ENCODE measurements around the gene KCNJ12.
"Not testable (repeated sequence)": the region's sequence is repeated elsewhere in the genome, so short reads cannot be mapped to it uniquely, and the experiment has no call there.

KCNJ12 gene
- total RNA-seq = 0 to 0.31 (median 0) reads per million in 4 donors

DNA sequence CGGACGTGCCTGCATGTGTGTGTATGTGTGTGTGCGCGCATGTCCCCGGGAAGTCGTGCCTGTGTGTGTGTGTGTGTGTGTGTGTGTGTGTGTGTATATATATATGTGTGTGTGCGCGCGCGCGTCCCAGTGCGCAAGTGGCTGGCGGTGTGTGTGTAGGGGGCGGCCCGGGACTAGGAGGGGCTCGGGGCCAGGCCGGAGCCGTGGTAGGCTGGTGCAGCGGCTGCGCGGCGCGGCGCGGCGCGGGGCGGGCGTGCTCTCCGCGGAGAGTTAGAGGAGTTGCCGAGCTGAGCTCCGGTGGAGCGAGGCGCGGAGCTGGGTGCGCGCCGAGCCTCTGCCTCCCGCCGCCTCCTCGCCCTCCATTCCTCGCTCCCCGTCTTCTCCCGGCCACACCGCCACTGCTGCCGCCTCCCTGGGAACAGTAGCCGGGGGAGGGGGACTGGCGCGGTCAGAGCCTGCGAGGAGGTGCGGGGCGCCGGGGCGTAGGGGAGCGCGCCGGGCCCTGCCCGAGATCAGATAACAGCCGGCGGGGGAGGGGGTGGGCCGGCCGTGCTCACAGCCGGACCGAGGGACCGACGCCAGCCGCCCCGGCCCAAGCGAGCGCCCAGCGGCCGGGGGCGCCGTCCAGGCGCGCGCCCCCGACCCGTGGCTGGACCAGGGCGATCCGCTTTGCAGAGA, at the start of gene KCNJ12:
TSS of gene KCNJ12 (plus strand) at position 277 of the 678 bp plus-strand sequence. CDS start 38,986 bp downstream, outside the sequence.
- DNase-seq = no peak

DNA sequence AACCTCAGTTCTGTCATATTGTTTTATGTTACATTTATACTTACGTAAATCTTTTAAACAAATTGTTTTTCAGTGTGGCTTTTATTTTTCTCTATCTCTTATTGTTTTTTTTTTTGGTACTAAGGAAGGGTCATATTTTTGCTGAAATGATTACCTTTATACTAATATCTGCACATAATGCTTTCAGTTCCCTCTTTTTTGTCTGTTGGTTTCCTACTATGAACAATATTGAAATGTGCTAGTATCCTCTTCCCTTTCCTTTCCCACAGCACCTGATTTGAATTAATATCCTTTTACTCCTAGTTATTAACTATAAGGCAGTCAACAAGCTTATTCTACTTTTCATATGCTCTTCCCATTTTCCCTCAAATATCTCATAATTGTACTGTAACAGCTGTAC, 48.2 kb upstream of the KCNJ12 start:
- not testable (repeated sequence) for DNase-seq

DNA sequence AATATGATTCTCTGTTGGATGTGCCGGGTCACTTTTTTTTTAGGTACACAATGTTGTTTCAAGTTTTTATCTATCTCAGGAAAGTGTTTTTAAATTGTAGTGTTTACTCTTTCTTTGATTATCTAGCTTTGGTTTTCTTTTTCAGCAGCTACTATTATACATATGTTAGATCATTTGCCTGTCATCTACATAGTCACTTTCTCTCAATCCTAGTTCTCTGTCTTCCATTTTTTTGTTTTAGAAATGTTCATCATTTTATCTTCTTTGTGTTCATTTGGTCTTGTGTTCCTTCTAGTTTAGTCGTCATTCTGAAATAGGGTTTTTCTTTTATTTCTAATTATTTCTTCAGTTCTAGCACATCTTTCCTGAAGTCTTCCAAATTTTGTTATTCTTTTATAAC, 47.4 kb upstream of the KCNJ12 start:
- DNase-seq = not testable (repeated sequence)

DNA sequence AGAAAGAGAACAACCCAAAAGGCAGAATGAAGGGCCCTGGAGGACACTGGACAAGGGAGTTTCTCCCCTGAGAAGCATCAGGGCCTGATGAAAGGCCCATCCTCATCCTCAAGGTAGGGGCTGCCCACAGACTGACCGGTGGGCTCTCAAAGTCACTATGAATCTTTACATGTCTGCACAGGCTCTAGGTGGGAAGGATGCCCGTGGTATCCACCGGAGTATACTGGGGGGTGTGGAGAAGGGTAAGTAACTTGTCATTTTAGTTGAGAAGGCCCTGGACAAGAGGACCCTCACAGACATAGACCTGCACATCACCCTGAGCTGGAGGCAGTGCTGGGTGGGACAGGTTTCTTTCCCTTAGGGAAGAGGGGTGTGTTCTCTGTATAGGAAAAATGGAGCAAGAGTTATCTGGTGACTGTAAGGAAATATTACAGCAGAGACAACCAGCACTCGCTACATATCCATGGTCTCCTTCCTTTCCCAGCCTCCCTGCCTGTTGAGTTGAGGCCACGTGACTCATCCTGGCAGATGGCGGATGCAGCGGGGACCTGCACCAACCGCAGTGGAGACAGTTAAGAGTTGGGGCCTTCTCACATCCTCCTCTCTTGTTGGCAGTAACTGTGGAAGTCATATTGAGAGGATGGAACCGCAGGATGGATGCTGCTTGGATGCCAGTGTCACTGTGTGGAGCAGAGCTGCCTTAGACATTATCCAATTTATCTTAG, 45.6 kb upstream of the KCNJ12 start:
- DNase-seq = no peak

DNA sequence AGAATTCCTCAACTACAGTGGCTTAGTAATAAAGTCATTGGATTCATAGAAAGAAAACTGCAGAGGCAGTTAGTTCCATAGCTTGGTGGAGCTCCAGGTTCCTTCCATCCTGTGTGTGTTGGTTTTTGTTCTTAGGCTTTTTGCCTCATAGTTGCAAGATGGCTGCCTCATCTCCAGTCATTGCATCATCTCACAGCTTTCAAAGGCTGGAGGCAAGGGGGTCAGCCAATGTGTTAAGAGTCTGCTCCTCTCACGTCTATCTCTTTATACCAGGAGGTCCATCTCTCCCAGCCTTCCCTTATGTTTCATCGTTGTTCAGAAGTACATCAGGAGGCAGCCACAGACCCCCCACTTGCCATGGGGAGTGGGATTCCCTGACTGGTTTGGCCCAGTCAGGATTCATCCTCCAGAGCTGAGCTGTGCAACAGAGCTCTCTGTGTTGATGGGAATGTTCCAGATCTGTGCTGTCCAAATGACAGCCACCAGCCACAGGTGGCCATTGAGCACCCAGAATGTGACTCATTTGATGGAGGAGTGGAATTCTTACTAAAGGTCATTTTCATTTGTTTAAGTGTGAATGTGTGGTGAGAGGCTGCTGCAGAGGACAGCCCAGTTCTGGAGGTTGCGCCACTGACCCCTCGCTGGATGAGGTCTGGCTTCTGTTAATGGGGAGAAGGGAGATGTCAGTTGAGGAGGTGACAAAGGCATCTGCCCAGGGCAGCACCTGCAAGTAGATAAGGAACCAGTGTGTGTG, 39.4 kb upstream of the KCNJ12 start:
- not testable (repeated sequence) for DNase-seq

DNA sequence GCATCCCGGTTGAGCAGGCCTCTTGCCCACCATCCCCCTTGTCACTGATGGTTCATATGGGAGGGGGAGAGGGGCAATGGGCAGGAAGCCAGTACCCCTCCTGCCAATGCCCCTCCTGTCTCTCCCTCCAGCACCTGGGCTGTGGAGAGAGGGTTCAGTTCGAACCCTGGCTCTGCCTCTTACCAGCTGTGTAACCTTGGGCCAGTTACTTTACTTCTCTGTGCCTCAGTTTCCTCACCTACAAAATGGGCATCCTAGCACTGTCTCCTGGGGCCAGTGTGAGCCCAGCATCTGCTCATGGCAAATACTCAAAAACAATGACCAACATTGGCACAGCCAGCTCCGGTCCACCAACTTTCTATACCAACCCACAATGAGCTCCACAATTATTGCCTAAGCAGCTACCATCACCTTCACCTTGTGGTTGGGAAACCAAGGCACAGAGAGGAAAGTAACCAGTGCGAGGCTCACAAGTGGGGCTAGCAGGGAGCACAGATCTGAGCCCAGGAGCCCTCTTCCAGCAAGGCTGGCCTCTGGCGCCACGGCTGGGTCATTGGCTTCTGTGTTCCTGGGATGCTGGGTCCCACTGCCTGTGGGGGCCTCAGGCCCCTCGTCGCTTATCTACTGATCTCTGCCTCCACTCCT, 38.1 kb upstream of the KCNJ12 start:
- DNase-seq = not testable (repeated sequence)

DNA sequence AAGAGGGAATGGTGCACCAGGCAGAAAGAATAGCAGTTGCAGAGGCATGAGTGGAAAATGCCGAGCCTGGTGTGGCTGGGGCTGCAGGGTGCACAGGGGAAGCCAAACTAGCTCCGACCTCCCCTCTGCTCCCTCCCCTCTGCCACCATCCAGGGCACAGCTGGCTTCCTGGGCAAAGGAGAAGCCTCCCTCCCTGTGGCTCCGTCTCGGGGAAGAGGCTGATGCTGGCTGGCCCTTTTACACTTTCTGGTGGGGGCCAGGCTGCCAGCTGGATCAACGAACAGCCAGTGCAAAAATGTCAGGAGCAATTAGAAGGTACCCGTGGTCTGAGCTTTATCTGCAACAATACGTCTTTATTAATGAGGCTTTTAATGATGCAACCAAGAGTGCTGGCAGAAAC, 37.1 kb upstream of the KCNJ12 start:
- DNase-seq = no peak

DNA sequence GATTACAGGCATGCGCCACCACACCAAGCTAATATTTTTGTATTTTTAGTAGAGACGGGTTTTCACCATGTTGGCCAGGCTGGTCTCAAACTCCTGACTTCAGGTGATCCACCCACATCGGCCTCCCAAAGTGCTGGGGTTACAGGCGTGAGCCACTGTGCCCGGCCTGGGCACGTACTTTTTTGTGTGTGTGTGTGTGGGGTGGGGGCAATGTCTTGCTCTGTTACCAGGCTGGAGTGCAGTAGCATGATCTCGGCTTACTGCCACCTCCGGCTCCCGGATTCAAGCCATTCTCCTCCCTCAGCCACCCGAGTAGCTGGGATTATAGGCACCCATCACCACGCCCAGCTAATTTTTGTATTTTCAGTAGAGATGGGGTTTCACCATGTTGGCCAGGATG, 36.6 kb upstream of the KCNJ12 start:
- not testable (repeated sequence) for DNase-seq

DNA sequence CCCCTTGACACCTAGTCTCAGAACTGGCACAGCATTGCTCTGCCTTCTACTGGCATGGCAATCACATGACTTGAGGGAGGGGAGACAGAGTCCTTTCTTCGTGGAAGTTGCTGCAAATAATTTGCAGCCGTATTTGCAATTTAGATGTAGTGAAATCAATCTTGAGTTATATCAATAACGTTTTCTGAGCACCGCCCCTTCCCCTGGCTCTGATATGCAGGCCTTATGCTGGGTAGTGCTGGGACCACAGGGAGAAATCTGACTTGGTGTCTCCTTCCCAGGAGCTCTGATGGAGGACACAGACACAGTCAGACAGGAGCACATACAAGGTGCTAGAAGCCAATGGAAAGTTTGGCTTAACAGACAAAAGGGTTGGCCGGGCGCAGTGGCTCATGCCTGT, 35.8 kb upstream of the KCNJ12 start:
- DNase-seq = not testable (repeated sequence)

DNA sequence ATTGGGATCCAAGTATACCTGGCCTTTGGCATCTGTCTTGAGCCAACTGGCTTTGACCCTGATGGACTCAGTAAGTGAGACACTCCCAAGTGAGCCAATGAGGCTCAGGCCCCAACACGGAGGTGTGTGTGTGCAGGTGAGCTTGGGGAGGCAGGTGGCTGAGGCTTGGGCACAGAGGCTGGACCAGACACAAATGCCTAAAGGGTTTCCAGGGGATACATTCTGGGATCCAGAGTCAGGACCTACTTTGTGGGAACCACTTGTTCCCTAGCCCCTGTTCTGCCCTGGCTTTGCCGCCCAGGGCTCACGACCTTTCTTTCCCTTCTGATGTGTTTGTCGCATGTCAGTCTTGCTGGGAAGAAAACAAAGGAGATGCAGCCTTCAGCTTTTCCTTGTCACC, 34.9 kb upstream of the KCNJ12 start:
- DNase-seq = not testable (repeated sequence)

DNA sequence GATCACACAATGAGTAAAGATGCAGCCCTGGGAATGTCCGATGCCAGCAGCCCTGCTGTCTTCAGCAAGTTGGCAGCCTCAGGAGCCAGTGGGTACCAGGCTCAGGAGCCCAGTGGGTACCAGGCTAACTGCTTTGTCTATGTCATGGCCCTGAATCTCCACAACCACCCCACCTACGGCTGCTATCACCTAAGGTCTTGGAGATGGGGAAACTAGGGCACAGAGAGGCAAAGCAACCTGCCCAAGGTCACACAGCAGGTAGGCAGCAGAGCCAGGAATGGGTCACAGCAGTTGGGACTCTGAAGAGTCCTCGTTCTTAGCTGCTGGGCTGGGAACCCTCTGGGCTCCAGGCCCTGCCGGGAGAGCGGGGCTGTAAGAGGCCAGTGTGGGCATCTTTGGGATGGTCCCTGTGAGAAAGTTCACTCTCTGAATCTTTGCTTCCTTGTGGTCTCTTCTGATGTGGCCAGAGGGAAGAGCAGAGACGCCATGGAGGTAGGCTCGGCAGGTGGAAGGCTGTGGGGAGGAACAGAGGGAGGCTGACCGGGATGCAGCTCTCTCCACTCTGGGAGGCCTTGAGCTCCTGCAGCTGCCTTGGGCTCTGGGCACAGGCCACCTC, 34.1 kb upstream of the KCNJ12 start:
- not testable (repeated sequence) for DNase-seq

DNA sequence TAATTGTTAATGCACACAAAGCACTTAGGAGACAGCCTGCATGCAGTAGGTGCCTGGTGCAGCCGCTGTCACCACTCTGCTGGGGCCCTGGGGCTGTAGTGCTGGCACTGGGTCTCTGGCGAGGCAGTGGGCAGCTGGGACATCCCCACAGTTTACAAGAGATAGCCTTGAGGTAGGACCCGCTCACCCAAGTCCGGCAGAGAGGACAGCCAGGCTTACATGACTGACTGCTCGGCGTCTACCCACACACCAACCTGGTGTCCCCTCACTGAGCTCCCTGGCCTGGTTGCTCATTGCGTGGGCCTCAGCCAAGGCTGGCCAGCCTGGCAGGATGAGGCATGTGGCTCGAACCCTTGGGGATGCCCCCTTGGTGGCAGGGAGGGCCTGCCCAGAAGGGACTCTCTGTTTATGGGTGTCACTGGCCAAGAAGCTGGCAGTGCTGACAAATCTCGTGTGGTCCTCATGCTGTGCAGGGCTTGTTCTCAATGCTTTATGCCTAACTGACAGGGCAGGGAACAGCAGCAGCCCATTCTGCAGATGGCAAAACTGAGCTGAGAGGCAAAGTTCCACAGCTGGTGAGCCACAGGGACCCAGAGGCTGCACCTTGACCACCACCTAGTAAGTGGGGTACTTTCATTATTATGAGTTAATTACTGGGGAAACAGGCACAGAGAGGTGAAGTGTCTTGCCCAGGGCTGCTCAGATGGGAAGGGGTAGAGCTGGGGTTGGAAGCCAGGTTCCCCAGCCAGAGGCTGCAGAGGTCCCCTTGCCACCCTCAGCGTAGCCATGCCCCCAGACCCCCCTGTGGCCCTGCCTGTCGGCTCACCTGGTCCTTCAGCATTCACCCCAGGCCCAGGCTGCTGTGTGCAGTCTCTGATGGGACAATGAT, 32.9 kb upstream of the KCNJ12 start:
- DNase-seq = not testable (repeated sequence)

DNA sequence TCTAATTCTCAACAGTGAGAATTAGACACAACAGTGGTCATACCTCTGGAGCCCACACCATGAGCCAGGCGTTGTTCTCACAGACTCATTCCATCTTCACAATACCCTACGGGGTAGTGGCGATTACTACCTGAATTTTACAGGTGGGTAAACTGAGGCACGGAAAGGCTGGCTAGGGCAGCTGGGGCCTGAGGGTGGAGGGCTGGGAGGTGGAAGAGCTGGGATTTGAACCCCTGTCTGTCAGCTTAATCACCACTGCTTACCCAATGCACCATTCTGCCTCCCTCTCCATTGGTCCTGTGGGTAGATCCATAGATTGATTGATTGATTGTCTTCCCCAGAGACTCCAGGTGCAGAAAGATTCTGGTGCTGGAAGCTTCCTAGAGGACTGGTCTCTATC, 31.4 kb upstream of the KCNJ12 start:
- DNase-seq = not testable (repeated sequence)

DNA sequence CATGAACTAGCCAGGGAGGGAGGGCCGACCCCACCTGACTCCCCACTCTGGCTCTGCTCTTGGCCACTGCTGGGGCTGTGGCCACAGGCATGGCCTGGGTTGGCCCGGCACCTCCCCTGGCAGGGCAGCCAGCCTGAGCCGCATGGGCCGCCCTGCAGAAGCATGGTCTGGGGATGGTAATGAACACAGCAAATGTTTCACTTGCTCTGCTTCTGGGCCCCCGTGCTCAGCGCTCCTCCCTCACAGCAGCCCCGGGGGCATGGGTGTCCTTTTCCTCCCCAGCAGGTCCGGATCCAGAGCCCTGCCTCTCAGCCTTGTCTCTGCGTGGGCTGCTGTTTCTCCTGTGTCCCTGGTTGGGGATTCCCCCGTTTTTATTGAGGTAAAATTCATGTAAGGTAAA, 30.9 kb upstream of the KCNJ12 start:
- no peak for DNase-seq

DNA sequence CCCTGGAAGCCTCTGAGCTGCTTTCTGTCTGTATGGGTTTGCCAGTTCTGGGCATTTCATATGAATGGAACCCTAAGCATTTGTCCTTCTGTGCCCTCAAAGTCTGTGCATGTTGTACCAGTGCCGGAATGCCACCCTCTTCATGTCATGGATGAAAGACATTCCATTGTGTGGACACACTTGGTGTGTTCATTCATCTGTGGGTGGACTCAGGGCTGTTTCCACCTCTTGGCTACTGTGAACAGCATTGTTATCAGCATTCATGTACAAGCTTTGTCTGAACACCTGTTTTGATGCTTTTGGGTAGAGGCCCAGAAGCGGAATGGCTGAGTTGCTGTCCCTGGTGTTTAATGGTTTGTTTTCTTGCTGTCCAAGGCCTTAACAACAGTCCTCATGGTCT, 30.1 kb upstream of the KCNJ12 start:
- not testable (repeated sequence) for DNase-seq

DNA sequence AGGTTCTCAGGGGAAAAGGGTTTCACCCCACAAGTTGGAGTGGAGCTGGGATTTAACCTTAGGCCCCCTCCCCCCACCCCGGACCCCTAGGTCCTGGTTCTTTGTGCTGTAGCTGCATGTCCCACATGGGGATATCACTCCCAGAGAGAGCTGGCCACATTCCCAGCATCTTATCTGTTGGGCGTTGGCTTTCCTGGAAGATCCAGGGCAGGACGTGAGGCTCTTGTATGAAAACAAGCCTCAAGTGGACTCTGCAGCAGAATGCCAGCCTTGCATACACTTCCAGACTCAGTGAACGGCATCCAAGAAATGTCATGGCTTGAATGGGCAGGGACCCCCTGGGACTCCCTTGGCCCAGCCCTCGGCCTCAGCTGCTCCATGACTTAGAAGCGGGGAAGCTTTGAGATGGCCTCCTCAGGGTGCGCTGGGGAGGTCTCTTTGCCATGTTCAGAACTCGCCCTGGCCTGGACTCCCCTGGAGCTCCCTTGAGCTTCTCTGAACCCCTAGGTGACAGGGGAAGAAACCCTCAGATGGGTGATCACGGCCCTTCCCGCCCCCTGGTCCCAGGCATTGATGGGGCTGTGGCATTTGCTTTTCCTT, 29.4 kb upstream of the KCNJ12 start:
- not testable (repeated sequence) for DNase-seq

DNA sequence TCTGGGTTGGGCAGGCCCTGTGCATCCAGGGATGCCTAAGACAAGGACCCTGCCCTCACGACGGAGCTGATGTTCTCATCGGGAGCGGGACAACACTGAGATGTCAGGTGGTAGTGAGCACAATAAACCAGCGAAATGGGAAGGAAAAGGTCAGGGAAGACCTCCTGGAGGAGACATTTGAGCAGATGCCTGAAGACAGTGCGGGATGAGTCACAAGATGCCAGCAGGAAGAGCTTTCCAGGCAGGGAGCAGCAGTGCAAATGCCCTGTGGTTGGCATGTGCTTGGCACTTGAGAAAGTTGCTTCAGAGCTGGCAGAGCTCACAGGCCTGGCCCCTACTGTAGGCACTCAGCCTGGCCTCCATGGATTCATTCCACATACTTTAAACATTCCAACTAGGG, 28.5 kb upstream of the KCNJ12 start:
- not testable (repeated sequence) for DNase-seq

DNA sequence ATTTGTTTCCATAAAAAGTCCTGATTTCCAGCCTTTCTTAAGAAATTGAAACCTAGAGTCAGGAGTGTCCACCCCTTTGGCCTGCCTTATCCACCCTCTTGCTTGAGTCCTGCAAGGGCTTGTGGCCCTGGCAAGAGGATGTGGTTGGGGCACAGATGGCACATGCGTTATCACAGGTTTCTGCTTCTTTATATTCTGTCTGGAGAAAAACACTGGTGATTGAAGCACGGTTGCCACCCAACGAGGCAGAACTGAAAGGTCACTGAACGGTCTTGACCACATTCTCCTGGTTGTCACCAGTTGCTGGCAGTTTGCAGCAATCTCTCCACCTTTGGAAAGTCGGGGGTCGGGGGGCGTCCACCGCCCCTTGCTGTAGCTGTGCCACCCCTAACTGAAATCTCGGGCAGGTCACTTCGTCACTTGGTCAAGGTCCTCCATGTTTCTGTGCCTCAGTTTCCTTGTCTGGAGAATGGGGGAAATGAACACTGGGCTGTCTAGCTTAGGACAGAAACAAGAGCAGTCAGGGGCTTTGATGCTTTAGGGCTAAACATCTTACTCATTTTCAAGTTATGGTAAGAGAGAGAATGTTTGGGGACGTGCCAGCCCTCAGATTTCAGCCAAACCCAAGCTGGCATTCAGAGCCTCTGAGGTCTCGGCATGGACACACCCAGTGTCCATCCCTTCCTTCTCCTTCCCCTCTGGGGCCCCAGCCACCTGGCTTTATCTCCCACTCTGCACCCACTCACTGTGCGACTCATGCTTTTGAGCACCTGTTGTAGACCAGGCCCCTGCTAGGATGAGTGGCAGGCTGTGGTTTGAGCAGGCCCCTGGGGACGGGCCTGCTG, 27.9 kb upstream of the KCNJ12 start:
- DNase-seq = not testable (repeated sequence)

DNA sequence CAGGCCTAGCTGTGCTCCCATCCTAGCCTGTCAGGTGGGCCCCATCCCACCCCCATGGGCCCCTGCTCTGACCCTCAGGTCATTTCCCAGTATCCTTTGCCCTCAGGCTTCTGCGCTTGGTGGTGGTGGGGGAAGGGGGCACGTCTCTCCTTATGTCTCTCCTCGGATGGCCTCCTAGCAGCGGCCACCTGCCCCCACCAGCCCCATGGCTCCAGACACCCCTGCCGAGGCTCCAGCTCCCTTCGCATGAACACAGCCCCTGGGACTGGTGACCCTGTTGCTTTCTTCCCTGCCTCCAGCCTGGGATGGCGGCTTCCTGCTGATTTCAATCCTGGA, 27.3 kb upstream of the KCNJ12 start:
- not testable (repeated sequence) for DNase-seq

Data from T-helper 1 cell (primary cell).